K562 (cell line): Measurements from ENCODE around the gene RNF152.

Experiments used
- ATF2 ChIP-seq: sonication (generic); formaldehyde crosslinking; IDR thresholded peaks from 2 replicates; pipeline ENCODE4 v1.8.1; 2022; ENCODE audit warnings: missing genetic modification reagents
- BACH1 ChIP-seq: fragments of 200-800 bp; sonication (Bioruptor generic); IDR thresholded peaks from 2 replicates; pipeline ENCODE4 v1.6.1; 2016; ENCODE audit warnings: missing genetic modification characterization, missing compliant biosample characterization
- CTCF ChIP-seq, 3 experiments: IDR thresholded peaks in 2 of 3; conservative IDR thresholded peaks in 1 of 3; 2 replicates each; pipeline ENCODE4 v1.5.1; 2011 to 2012; ENCODE audit warnings: low read length in 3 of 3, mild to moderate bottlenecking in 3 of 3, control low read depth in 2 of 3, improper control_type of control experiment in 1 of 3, inconsistent platforms in 1 of 3, low read depth in 1 of 3, mixed read lengths in 1 of 3, moderate library complexity in 1 of 3; ENCODE audit not compliant: insufficient read depth in 2 of 3
- FOXM1 ChIP-seq, 2 experiments: fragments of 450-650 bp in 1 of 2; sonication (generic) in 1 of 2; formaldehyde crosslinking in 1 of 2; IDR thresholded peaks; 2 replicates each; pipeline versions ENCODE4 v1.6.1 to v1.9.0; 2017 to 2022; ENCODE audit warnings: low read depth in 2 of 2, mild to moderate bottlenecking in 2 of 2, missing genetic modification reagents in 1 of 2, moderate library complexity in 1 of 2
- GATAD2A ChIP-seq: fragments of 450-650 bp; IDR thresholded peaks from 2 replicates; pipeline ENCODE4 v1.6.1; 2017
- NCOA1 ChIP-seq: fragments of 450-650 bp; IDR thresholded peaks from 2 replicates; pipeline ENCODE4 v1.6.1; 2016; ENCODE audit warnings: low read depth
- OTX1 ChIP-seq: fragments of 450-650 bp; formaldehyde crosslinking; IDR thresholded peaks from 2 replicates; pipeline ENCODE4 v1.4.0; 2022; ENCODE audit warnings: mild to moderate bottlenecking
- SP1 ChIP-seq: sonication (generic); formaldehyde crosslinking; IDR thresholded peaks from 2 replicates; pipeline ENCODE4 v1.8.1; 2022; ENCODE audit warnings: mild to moderate bottlenecking, missing genetic modification reagents
- ZBTB34 ChIP-seq: fragments of 250-450 bp; sonication (Bioruptor Pico); IDR thresholded peaks from 2 replicates; pipeline ENCODE4 v1.8.0; 2021; ENCODE audit warnings: mild to moderate bottlenecking, moderate library complexity
- ZNF512 ChIP-seq: IDR thresholded peaks from 2 replicates; pipeline ENCODE4 v1.6.1; 2016; ENCODE audit warnings: missing genetic modification characterization, missing compliant biosample characterization
- ZNF76 ChIP-seq: fragments of 250-450 bp; sonication (Bioruptor Pico); IDR thresholded peaks from 2 replicates; pipeline ENCODE4 v1.4.0; 2020; ENCODE audit warnings: mild to moderate bottlenecking, moderate library complexity, borderline replicate concordance

- TF ChIP-seq ZNF76 (CRISPR knock-in tag) (no peak), FOXM1 (IDR thresholded peaks at IDR 0.05; ENCODE audit: low read depth) (no peak), FOXM1 (CRISPR knock-in tag; IDR thresholded peaks at IDR 0.05; ENCODE audit: low read depth) (no peak), SP1 (CRISPR knock-in tag) (no peak), CTCF (IDR thresholded peaks at IDR 0.05 in 2 of 3, conservative IDR thresholded peaks at IDR 0.05 in 1 of 3; ENCODE audit: insufficient read depth in 2 of 3, low read depth in 1 of 3, low read length in 3 of 3) (no peak), NCOA1 (no peak), ZNF512 (no peak), ZBTB34 (no peak), OTX1 (CRISPR knock-in tag) (no peak), BACH1 (no peak), GATAD2A (no peak), ATF2 (CRISPR knock-in tag) (no peak)
These were observed 39.0 kb upstream of the RNF152 start for GRCh38 chr18:61931654-61932379.
